Erythroblast (primary cell): ENCODE results near the gene SCIN.

Experiments used
- GATA1 ChIP-seq: IDR thresholded peaks from 2 replicates; pipeline ENCODE4 v1.6.1; 2011; ENCODE audit warnings: low read depth, mild to moderate bottlenecking, control low read depth, low read length, moderate library complexity
- POLR2A ChIP-seq: IDR thresholded peaks from 2 replicates; pipeline ENCODE4 v1.6.1; 2011; ENCODE audit warnings: mild to moderate bottlenecking, low read length

GRCh38 chr7:12689451-12689850 is 118.9 kb downstream of the SCIN start:
- no peak for TF ChIP-seq POLR2A
- TF ChIP-seq GATA1, result no peak
